GM21723 (cell line): ENCODE data around the gene CPS1.

Source experiments
- ATAC-seq: cut with Tn5 transposase; IDR thresholded peaks from one replicate; pipeline ENCODE4 v1.9.1; 2021; ENCODE audit warnings: mild to moderate bottlenecking, moderate library complexity; ENCODE audit not compliant: unreplicated experiment

Gene CPS1

GRCh38 chr2:210673117-210673516 is 116.7 kb downstream of the CPS1 start:
- no peak for ATAC-seq

DNA sequence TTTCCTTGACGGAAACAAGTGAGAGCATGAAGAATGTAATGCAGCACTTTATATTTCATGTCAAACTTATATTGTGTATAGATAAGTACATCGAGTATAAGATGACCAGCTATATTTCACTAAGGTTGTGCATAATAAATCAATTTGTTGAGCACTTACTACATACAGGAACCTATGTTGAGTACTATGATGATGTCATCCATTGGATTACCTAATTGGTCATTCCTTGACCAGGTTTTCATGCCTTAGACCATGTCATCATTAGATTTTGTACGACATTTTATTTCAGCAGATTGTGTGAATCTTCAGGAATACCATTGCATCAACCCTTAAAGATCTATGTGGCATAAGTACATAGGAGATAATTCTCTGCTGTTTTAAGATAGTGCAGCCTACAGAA is 119.7 kb downstream of the CPS1 start:
- ATAC-seq = no peak

GRCh38 chr2:210681491-210681890 is 125.1 kb downstream of the CPS1 start:
- no peak for ATAC-seq

DNA sequence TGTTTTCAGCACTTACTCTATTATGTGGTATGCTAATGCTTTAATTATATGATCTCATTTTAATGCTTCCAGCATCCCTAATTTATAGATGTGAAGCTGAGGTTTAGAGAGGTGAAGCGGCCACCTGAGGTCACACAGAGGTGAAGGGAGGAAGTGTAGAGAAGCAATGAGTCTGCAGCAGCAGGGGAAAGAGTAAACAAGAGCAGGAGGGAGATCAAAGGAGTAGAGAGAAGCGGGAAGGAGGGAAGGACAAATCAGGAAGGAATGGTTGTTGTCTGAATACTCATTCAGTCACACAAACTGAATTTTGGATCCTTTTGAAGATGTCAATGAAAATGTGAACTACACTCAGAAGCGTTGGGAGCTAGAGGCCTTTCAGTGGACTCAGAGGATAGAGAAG is 130.0 kb downstream of the CPS1 start:
- no peak for ATAC-seq

GRCh38 chr2:210687786-210688470 is 131.5 kb downstream of the CPS1 start:
- ATAC-seq = no peak

- ATAC-seq = no peak
These were observed 151.5 kb downstream of the CPS1 start for GRCh38 chr2:210707900-210708299.

DNA sequence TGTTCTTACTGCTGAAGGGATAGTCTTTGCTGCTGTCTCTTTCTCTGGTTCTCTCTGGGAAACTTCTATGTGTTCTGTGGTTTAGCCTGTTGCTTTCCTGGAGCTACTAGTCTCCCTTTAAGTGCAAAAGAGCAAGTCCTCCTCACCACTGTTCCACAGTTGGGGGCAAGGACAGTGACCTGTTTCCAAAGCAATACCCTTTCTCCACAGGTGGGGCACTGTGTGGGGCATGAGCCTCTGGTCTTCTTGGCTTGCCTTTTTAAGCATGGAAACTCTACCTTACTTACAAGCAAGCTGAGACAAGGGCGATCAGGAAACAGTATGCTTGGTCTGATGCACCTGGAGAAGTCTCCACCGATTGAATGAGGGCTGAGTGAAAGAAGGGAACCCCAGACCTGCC is 156.7 kb downstream of the CPS1 start:
- no peak for ATAC-seq

- ATAC-seq = no peak
These were observed 159.2 kb downstream of the CPS1 start for GRCh38 chr2:210715560-210716082.

DNA sequence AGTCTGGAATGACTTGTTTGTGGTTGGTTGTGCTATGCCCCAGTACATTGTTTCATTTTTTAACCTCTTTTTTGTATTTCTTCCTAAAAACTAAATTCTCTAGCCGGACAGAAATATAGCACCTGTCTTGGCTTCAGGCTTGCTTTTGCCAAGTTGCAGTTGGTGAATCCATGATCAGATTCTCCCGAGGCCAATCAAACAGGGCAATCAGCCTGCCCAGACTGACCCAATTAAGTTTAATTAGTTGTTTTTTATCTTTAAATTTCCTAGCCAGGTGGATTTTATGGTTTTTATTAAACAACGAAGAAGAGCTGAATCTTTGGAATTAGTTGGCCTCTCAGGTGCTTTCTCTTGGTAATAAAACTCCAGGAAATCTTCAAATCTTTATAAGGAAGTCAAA is 162.1 kb downstream of the CPS1 start:
- ATAC-seq = no peak

GRCh38 chr2:210722092-210722491 is 165.7 kb downstream of the CPS1 start:
- ATAC-seq = no peak

- ATAC-seq = no peak
These were observed 171.2 kb downstream of the CPS1 start for GRCh38 chr2:210727549-210727948.
